GM18502 (cell line): ENCODE results near the gene MAVS.
A peak's percentile ranks its signal among the peaks of the same experiment; 100 is the strongest.
"Not testable (repeated sequence)": the region's sequence is repeated elsewhere in the genome, so short reads cannot be mapped to it uniquely, and the experiment has no call there.

Experiments
- ATAC-seq: cut with Tn5 transposase; IDR thresholded peaks from one replicate; pipeline ENCODE4 v1.9.1; 2021; ENCODE audit warnings: mild to moderate bottlenecking; ENCODE audit not compliant: unreplicated experiment, poor library complexity

The MAVS gene

GRCh38 chr20:3813848-3814581, 32.6 kb upstream of the MAVS start:
- no peak for ATAC-seq

GRCh38 chr20:3814928-3815495, 31.6 kb upstream of the MAVS start:
- ATAC-seq, result no peak

- ATAC-seq, result no peak
These were observed 30.8 kb upstream of the MAVS start for GRCh38 chr20:3815703-3816315.

GRCh38 chr20:3818155-3819151, 28.2 kb upstream of the MAVS start:
- no peak for ATAC-seq

GRCh38 chr20:3819411-3820047, 27.1 kb upstream of the MAVS start:
- ATAC-seq, result no peak

DNA sequence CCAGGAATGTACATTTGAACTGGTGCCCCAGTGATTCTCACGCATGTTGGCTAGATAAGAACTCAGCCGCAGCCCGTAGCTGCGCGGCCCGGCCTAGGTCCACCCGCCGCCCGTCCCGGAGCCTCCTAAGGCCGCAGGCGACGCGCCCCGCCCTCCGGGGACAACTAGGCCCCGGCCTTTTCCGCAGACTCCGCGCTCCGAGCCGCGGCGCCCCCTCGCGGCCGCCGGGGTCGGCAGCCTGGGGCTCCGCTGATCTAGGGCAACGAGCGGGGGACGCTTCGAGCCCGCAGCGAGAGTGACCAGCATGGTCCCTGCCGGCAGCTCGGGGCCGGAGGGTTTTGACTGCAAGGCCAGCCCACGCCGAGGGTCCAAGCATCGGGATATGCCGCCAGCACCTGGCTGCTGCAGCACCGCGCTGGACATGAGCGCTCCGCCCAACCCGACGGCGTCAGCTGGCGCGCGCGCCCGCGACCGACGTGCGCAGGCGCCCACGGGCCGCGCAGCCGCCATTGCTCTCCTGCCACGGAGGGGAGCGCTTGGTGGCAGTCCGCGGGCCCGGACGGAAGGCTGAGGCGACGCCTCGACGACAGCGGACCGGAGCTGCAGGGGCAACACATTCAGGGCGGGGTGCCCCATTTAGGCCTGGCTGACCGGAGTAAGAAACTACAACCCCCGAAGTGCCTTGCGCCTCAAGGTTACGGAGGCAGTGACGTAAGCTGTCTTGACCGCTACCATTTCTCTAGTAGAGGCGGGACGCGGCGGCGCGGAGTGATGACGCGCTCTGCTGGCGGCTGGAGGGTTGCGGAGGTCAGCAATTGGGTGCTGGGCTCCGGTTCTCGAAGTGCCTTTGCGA, 26.4 kb upstream of the MAVS start, which contains the start of gene AP5S1:
TSS of gene AP5S1 (plus strand) at position 500 of the 853 bp plus-strand sequence. CDS start 1,571 bp downstream, outside the sequence.
- ATAC-seq, result peak; percentile 86

DNA sequence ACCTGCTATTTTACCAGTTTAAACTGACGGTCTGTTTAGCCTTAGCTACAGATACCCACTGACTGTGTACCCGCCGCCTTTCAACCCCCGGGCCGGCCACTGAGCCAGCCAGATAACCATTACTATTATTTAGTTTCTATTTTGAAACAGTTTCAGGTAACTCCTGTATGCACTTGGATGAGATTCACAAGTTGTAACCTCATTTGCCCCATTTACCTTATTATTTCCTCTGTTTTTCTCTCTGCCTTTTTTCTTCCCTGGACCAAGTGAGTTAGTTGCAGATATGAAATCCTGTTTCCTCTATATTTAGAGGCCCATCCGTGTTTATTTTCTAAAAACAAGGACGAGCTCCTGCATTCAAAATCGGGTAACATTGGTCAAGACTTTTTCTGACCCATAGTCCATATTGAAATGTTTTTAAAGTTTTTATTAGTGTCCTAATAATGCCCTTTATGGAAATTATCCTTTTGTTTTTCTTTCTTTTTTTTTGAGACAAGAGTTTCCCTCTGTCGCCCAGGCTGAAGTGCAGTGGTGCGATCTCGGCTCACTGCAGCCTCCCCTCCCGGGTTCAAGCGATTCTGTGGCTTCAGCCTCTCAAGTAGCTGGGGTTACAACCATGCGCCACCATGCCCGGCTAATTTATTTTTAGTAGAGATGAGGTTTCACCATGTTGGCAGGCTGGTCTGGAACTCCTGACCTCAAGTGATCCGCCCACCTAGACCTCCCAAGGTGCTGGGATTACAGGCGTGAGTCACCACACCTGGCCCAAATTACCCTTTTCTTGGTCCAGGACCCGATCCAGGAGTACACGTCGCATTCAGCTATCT, 25.5 kb upstream of the MAVS start:
- no peak for ATAC-seq

GRCh38 chr20:3821996-3822395, 24.6 kb upstream of the MAVS start:
- no peak for ATAC-seq

DNA sequence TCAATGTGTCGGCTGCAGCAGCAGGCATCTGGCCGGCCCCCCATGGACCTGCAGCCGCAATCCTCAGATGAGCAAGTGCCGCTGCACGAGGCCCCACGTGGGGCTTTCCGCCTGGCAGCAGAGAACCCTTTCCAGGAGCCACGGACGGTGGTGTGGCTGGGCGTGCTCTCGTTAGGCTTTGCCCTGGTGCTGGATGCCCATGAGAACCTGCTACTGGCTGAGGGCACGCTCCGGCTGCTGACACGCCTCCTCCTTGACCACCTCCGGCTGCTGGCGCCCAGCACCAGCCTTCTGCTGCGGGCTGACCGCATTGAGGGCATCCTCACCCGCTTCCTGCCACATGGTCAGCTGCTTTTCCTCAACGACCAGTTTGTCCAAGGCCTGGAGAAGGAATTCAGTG, 22.8 kb upstream of the MAVS start:
- ATAC-seq, result no peak

- no peak for ATAC-seq
These were observed 21.1 kb upstream of the MAVS start for GRCh38 chr20:3825526-3825925.

- no peak for ATAC-seq
These were observed 20.2 kb upstream of the MAVS start for GRCh38 chr20:3826420-3826819.

DNA sequence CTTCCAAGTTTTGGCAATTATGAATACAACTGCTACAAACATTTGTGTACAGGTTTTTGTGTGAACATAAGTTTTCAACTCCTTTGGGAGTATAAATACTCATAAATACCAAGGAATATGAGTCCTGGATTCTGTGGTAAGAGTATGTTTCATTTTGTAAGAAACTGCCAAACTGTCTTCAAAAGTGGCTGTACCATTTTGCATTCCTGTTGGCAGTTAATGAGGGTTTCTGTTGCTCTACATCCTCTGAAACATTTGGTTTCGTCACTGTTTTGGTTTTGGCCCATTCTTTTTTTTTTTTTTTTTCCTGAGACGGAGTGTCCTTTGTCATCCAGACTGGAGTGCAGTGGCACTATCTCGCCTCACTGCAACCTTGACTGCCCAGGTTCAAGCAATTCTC, 17.8 kb upstream of the MAVS start:
- no peak for ATAC-seq

GRCh38 chr20:3829891-3830290, 16.7 kb upstream of the MAVS start:
- ATAC-seq, result not testable (repeated sequence)

DNA sequence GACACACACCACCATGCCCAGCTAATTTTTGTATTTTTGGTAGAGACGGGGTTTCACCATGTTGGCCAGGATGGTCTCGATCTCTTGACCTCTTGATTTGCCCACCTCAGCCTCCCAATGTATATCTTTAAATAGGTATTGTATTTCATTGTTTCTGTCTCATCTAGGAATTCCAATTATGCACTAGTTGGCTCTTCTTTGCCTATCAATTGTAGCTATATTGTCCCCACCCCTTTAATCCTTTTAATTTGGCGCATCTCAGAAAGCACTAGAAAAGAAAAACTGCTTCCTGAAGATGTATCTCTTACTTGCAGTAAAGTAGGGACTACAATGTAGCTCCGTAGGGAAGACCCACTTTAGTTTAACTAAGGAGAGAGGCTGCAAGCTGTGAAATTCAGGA, 10.5 kb upstream of the MAVS start:
- ATAC-seq, result no peak

GRCh38 chr20:3839328-3839727, 7.3 kb upstream of the MAVS start:
- no peak for ATAC-seq

DNA sequence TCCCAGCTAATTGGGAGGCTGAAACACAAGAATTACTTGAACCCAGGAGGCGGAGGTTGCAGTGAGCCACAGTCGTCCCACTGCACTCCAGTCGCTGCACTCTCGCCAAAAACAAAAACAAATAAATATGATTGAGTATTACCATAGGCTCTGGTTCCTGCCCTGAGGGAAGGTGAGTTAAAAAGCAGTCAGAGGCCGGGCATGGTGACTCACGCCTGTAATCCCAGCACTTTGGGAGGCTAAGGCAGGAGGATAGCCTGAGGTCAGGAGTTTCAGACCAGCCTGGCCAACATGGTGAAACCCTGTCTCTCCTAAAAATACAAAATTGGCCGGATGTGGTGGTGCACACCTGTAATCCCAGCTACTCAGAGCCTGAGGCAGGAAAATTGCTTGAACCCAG, 6.4 kb upstream of the MAVS start:
- ATAC-seq, result not testable (repeated sequence)

DNA sequence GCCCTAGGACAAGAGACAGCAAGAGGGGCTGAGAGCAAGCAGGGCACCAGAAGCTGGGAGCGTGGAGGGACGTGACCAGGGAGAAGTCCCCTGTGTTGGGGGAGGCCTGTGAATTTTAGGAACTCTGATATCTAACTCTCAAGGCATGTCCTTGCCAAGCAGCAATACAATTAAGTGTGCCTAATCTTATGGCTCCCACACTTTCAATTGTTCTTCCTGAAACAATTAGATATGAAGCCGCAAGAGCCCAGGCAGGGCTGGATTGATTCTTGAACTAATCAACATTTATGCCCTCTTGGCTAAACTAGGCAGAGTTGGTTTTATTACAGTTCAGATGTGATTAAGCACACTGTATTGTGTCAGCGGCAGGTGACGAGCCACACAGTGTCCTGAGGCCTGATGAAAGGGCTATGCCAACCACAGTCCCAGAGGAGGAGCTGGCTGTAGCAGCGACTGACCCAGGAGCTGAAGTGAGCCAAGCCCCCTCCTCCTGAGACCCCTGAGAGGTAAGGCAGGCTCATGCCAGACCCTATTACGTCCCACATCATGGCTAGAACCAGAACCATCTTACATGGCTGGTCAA, 4.2 kb upstream of the MAVS start:
- ATAC-seq, result no peak

GRCh38 chr20:3843490-3843889, 3.1 kb upstream of the MAVS start:
- ATAC-seq, result no peak
